NCI-H345 treated with DMSO at 0.1 percent for 48 hours (cell line): ENCODE results near the gene MEF2A.
"Not testable (repeated sequence)": the region's sequence is repeated elsewhere in the genome, so short reads cannot be mapped to it uniquely, and the experiment has no call there.

Experiments
- DNase-seq: peaks from one replicate; lab custom pipeline; 2025; ENCODE audit not compliant: unreplicated experiment; lab: John Stamatoyannopoulos, UW

The MEF2A gene

DNA sequence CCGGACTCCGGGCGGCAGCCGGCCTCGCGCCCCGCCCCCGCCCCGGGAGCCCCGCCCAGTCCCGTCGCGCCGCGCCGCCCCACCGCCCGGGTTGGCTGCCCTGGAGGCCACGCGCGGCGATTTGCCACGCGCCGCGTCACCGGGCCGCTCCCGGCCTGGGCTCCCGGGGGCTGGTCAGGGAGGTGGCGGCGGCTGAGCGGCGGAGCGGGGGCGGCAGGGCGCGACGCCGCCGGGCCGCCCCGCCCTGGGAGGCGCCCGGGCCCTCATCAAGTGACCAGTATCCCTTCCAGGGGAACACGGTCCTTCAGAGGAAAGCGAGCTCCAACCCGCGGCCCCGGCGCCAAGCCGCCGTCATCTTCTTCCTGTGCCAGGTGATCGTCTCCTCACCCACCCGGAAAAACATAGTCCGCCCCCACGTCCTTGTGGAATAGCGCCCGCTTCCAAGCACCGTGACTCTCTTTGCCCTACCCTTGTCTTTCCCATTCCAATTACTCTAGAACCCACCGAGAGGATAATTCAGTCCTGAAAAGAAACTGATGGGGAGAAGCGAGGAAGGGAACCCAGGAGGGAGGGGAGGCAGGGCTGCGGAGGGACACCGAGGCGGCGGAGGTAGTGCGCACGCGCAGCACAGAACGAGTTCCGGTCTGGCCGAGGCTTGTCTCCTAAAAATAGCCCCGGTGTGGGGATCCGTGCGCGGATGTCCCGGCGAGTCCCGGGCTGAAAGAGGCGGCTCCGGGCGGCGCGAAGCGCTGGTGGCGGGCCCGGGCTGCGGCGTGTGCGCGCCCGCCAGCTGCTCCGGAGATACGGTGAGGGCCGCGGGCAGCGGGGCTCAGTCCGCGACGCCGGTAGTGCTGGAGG is at the start of gene MEF2A:
Gene MEF2A, plus strand, starts transcription at position 686 of the 858 bp plus-strand sequence. CDS start 67,136 bp downstream, outside the sequence.
- peak; percentile 70 for DNase-seq

DNA sequence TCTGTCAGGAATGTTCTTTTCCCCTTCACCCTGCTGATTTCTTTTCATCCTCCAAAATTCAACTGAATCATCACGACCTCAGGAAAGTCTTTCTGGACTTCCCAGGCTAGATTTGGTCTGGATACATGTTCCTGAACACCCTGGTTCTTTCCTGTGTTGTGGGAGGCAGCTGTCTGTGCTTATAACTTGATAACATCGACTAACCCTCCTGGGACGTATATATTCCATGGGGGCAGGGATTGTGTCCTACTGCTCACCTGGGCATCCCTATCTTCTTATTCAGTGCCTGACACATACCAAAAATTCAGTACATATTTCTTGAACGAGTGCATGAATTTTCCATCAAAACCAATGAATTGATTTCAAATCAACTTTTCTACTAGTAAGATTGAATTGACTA is 47.6 kb upstream of the MEF2A start:
- no peak for DNase-seq

DNA sequence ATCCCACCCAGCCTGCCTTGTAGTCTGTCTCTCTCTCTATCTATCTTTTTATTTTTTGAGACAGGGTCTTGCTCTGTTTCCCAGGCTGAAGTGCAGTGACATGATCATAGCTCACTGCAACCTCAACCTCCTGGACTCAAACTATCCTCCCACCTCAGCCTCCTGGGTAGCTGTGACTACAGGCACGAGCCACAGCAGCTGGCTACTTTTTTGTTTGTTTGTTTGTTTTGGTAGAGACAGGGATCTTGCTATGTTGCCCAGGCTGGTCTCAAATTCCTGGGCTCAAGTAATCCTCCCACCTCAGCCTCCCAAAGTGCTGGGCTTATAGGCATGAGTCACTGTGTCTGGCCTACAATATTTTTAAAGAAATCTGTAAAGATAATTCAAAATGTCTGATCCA is 46.4 kb upstream of the MEF2A start:
- not testable (repeated sequence) for DNase-seq

DNA sequence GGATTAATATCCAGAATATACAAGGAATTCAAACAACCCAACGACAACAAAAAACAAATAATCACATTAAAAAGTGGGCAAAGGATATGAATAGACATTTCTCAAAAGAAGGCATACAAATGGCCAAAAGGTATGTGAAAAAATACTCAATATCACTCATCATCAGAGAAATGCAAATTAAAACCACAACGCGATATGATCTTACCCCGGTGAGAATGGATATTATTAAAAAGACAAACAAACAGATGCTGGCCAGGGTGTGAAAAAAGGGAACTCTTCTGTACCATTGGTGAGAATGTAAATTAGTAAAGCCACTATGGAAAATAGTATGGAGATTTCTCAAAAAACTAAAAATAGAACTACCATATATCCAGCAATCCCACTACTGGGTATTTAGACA is 43.5 kb upstream of the MEF2A start:
- DNase-seq, result no peak

DNA sequence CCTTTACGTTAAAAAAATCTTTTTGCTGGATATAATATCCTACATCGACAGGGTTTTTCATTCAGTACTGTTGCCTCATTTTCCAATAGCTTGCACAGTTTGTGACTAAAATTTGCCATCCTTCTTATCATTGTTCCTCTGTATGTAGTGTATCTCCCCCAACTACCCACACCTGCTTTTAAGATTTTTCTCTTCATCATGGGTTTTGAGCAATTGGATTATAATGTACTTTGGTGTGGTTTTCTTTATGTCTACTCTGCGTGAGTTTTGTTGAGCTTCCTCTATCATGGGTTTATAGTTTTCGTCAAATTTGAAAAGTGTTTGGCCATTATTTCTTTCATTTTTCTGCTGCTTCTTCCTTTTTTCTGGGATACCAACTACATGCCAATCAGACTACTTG is 39.6 kb upstream of the MEF2A start:
- no peak for DNase-seq

DNA sequence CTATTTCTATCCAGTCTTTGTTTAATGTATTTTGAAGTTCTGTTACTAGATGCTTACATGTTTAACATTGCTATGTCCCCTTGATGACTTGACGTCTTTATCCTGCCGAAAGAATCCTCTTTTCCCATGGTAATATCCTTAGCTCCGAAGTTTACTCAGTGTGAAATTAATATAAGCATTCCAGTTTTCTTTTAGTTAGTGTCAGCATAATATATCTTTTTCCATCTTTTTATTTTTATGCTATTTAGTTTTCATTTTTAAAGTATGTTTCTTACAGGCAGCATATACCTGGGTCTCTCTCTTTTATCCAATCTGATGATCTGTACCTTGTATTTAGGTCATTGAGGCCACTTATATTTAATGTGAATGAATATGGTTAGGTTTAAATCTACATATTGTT is 39.1 kb upstream of the MEF2A start:
- DNase-seq, result no peak

DNA sequence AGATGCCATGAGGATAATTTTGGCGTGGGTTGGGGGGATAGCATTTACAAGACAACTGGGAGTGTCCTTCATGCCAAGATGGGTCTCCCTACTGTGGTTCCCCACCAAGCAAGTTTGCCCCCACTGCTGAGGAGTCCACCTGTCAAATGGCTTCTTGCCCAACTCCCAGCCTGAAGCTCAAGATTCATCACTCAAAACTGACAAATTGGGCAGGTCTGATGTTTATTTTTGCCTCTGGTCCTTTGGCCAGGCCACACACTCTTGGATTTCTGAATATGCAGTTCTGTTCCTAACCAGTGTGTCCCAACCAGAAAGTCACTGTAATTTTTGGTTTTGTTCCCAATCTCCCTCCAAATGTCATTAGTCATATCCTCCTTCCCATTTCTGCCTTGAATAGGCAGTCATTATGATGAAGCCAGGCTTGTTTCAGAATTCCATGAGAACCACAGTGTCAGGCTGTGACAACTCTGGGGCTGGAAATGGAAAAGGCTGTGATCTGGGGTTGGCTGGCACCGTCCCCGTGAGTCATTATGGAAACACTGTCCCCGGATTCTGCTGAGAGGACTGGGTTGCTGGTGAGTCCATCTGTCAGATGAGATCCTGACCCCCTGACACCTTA is 29.3 kb upstream of the MEF2A start:
- no peak for DNase-seq

DNA sequence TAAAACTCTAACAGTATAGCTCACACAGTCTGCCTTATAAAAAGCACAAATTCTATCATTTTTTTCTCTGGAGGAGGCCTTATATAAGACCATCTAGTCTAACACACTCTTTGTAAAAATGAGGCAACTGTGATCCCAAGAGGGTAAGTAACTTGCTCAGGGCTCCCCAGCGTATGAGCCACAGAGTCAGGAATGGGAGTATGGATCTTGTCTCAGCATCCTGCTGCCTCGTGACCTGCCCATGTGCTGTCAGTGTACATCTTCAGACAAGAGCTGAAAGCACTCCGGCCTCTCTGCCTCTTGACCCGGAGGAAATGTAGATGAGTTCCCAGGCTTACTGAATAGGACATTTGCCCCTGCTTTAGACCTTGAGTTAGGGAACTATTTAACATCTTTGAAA is 28.4 kb upstream of the MEF2A start:
- DNase-seq, result no peak

DNA sequence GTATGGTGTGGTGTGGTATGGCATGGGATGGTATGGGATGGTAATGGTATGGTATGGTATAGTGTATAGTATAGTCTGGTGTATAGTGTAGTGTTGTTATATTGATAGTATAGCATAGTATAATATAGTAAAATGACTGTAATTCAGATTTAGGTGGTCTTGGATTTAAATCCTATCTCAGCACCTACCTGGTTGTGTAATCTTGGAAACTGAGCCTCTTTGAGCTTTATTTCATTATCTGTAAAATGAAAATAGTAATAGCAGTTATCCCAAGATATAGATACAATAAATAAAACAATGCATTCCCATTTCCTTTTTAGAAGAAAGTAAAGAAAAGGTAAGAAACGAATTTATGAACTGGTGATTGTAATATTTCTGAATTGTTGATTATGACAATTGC is 27.5 kb upstream of the MEF2A start:
- DNase-seq, result no peak

DNA sequence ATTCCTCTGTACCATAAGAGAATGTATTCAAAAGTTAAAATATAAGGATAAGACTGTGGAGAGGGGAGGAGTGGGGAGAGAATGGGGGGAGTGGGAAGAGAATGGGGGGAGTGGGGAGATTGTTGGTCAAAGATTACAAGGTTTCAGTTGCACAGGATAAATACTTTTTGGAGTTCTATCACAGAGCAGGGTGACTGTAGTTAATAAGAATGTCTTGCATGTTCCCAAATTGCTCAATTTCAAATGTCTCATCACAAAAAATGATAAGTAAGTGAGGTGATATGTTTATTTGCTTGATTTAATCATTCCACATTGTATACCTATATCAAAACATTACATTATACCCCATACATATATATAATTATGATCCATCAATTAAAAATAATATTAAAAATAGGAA is 23.0 kb upstream of the MEF2A start:
- no peak for DNase-seq

DNA sequence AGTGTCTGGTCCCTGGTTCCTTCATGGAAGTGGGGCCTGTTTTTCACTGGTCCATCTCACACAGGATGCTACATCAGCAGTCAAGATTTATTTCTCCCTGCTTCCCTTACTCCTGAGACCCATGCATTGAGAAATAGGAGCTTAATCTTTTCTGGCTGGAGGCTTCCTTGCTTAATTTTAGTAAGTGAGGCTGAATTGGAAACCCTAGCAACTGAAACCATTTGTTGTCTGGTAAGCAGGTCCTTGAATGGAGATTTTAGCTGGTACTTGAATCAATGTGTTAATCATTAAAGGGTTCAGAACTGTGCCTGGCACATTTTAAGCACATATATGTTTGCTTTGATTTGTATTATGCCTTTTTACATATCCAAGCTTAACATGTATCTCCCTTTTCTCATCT is 20.2 kb upstream of the MEF2A start:
- DNase-seq, result no peak

DNA sequence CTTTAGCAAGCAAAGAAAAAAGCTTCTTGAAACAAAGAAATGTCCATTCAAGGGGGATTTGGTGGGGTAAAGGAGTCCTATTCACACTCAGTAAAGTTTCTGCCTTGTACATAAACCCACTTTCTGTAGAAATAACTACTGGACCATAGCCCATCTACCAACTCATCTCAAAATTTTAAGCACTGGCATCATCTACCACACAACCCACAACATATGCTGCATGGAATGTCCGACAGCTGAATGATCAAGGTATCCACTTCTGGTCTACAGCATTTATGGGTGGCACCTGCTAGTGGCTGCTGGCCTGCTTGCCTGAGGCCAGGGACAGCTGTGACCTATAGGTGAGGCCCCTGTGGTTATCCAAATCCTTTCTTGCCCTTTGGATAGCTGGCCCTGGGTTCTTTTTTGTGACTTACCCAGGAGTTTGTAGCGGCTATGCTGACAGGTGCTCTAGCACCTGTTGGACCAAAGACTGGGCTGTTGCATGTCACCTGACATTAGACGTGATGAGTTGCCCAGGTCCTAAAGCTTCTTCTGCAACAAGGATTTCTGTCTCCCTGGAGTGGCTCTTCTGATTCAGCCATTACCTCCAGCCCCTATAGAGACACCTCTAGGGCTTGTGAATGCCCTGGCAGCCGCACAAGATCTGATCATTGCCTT is 19.2 kb upstream of the MEF2A start:
- DNase-seq, result no peak

DNA sequence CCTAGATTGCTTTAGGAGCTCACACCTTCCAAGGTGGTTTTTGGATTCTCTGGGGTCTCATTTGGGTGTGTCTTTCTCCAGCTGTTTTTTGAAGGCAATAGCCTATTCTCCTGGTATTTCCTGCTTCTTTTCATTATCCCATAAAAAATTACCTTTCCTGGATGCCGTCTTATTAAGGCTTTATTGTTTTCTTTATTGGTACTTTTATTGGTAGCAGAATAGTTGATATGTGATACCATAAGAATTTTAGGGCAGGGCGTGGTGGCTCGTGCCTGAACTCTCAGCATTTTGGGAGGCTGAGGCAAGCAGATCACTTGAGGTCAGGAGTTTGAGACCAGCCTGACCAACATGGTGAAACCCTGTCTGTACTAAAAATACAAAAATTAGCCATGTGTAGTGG is 18.3 kb upstream of the MEF2A start:
- no peak for DNase-seq

DNA sequence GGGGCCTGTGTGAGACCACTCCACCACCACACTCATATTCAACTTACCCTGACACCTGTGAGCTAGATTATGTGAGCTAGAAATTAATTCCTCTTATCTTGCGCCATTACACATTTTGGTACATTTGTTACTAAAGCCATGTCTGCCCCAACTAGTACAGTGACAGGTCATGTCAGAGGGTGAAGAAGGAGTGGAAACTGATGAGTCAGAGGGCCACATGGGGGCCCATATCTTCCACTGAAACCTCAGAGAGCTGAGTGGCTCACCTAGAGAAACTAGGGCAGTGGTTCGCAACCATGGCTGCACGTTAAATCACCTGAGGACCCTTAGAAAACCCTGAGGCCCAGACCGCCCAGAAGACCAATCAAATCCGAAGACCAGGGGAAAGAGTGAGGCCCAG is 15.7 kb upstream of the MEF2A start:
- DNase-seq, result no peak

DNA sequence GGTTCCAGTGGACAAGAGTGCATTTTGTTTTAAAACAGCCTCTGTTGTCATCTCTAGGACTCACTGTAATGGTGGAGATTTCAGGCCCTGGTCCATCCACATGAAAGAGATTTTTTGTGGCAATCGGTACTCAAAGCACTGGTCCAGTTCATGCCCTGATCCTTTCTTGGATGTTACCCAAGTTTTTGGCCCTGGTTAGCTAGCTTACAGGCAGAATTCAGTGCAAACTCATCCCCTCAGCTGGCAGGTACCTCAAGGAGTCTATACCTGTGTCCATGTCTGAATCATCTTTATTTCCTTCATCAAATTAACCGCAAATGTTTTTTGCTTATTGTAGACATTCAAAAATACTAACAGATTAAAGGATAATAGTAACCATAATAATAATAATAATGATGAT is 13.7 kb upstream of the MEF2A start:
- no peak for DNase-seq

DNA sequence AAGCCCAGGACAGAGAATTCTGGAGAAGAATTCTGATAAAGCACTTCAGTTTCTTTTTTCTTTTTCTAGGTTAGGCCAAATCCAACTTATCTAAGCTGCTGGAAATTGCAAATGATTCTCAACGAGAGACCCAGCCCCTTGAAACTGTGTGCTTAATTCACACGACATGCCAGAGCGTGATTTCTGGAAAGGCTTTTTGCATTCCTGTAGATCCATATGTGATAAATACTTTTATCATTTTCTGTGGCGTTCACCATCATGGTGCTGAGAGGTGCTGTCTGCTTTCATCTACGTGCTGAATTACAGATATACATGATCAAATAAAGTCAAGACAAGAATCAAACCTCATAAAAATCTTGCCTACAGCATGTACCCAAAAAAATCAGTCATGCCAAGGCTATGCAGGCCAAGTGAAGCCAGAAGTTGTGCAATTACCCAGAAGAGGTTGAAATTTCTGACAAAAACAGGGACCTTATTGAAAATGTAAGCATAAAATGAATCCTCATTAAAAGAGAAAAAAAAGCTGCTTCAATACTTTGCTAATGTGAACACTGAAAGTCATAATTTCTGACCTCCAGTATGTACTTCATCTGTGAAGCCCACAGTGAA is 10.8 kb upstream of the MEF2A start:
- DNase-seq, result no peak

DNA sequence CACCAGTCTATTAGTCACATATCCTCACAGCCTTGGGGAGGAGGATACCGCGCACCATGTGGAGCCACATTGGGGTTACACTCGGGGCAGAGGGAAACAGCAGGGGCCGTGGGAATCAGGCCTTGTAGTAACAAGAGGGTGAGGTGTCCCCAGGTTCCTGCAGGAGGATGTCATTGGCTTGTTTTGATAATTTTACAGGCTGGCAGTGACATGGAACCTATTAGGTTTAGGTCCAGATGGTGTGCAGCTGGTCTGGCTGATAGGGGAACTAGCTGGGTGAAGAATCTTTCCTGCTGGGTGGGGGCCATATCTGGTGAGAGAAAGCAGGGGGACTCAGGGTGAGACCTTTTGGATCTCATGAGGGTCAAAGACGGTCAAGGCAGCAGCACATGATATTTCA is 9.8 kb upstream of the MEF2A start:
- no peak for DNase-seq

DNA sequence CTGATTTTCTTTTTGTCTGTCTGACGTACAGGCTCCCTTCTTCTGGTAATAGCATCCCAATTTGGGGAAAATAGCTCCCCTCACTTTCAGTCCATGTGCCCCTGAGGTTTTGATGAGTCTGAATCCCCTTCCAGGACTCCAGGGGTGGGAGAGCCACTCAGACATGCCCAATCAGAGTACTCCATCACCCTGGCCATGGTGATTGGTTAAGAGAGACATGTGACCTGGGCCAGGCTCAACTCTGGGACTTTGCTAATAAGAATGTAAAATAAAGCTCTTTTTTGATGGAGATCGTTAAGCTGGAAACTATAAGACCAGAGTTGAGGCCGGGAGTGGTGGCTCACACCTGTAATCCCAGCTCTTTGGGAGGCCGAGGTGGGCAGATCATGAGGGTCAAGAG is 9.2 kb upstream of the MEF2A start:
- no peak for DNase-seq

DNA sequence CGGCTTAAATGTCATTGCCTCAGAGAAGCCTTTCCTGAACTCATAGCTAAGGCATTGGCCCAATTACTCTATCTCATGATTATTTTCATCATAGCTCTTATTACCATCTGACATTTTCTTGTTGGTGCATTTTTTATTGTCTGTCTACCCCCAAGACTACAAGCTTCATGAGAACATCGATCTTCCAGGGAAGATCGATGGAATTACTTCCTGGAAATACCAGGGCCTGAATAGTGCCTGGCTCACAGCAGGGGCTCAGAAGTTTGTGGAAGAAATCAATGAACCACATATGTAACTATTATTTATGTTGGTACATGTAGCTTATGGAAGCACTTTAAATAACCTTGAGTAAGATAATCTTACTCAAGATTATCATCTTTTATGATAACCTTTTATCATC is 7.7 kb upstream of the MEF2A start:
- DNase-seq, result no peak

DNA sequence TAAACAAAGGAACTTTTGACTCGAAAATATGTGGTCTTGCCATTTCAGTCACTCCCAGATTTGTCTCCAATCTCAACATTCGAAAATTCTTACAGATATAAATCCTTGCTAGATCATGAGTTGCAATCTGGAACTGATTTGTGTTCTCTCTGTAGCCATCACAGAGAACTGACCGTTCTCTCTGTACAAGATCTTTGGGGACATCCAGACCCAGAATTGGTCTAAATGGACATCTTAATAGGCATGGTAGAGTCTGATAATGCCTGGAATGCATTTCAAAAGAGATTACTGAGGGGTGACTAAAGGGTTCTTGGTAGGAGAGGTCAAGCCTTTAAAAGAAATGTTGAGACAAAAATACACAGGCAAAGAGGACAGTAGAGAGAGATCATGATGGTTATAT is 7.2 kb upstream of the MEF2A start:
- DNase-seq, result no peak

DNA sequence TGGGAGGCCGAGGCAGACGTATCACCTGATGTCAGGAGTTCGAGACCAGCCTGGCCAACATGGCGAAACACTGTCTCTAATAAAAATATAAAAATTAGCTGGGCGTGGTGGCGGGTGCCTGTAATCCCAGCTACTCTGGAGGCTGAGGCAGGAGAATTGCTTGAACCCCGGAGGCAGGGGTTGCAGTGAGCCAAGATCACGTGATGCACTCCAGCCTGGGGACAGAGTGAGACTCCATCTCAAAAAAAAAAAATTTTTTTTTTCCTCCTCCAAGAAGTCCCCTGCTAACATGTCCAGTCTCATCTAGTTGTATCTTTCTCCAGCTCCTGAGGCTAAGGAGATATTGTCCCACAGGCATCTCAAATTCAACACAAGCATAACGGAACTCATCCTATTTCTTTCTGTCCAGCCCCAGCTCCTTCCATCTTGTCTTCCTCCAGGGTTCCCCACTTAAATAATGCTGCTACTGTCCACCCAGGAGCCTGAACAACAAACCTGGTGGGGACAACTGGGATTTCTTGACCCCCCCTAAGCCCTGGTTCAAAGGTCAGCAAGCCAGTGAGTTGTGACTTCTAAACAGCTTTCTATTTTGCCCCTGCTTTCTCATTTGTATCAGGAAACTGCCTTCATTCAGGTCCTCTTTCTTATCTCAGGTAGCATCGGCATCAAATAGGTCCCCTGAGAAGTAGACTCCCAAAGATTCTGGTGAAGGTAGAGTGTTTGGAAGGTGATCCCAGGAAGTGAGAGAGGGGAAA is 4.1 kb upstream of the MEF2A start:
- DNase-seq, result no peak
